NOMO-1 (cell line): ENCODE measurements around the gene ZNF566.
"Not testable (repeated sequence)": the region's sequence is repeated elsewhere in the genome, so short reads cannot be mapped to it uniquely, and the experiment has no call there.

Experiments used
- DNase-seq, 2 experiments: peaks; one replicate each; lab custom pipeline; 2025; ENCODE audit not compliant: unreplicated experiment in 2 of 2; lab: John Stamatoyannopoulos, UW

The ZNF566 gene

DNA sequence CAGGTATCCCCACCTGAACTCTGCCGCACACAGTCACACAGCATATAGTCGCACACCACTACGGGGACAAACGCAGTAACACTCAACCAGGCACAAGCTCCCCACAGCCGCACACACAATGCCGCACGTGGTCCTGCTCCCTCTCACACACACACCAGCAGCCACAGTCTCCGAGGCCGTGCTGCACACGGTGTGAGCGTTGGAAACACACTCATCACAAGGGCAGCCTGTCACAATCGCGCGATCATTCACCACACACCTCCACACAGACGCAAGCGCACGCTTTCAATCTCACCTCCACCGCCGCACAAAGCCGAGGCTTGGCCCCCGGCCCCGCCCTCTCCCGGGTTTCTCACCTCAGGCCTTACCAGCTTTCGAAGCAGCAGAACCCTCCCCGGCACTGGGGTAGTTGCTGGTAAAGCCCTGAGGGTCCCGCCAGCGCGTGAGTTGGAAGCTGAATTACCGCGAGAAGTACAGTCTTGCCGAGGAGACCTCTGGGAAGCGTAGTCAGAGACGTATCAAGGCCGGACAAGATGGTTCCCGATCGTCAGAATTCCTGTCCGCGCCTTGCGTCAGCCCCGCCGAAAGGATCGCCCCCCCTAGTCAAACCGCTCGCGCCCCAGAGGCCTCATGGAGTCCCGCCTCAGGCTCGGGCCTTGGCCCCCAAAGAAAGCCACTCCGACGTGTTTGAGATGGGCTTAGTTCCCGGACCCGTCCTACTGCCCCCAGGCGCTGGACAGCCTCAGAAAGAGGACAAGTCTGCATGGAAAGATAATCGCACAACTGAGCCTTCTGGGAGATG is at the start of gene ZNF566:
ZNF566 (minus strand) TSS at position 444 of the 802 bp plus-strand sequence. CDS start 13,004 bp downstream, outside the sequence.
- peak; percentile 90 to 93 for DNase-seq

DNA sequence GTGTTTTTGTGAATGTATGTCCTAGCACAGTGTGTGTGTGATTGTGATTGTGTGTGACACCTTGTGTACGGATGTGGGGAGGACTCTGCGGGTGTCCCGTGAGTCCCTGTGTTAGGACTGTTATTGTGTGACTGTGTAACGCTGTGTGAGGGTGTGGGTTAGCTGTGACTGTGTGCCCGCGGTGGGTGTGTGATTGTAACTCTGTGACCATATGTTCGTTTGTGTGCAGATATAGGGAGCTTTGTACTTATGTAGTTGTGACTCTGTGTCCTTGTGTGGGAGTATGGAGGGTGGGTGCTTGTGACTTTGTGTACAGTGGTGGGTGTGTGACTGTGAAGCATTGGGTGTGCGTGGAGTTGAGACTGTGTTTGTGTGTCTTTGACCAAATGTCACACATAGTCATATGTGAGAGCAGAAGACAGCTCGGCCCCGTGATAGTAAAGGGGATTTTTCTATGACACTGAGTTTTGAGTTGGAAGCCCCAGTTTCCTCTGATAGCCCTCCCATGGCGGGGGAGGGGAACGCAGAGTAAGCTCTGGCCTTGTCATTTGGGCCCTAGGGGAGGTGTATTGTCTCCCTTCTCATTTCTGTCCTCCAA is 39.7 kb upstream of the ZNF566 start:
- no peak for DNase-seq

DNA sequence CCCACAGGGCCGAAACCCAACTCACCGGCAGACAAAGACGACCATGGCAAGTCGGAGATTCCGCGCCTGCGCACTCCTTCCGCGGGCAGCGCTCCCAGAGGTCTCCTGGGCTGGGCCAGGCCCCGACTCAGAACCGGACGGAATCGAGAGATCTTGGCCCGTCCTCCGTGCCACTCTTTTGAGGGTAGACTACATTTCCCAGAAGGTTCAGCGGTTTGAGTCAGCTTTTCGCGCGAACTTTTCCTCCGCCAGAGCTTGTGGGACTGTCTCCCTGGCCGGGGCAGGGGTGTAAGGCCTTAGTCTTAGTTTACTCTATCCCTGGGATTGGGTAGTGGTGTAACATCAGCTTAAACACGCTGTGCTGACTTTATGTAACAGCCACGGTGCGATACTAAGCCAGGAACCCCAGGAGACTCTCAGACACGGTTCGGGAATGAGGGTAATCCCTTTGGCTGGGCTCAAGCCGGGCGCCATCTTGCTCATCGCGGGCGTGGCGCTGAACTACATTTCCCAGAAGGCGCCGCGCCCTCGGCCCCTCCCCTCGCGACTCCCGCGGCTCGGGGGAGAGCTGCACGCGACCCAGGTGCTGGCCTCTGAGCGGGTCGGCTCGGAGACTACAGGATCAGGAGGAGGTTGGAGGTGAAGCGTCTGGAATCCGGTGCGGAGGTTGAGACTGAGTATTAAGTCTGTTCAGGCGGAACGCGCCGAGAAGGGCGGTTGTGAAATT is 39.0 kb upstream of the ZNF566 start, which contains the start of gene ZNF260:
ZNF260 (minus strand) TSS at position 78 of the 727 bp plus-strand sequence. CDS start 13,033 bp downstream, outside the sequence.
- peak; percentile 88 to 95 for DNase-seq

GRCh38 chr19:36527873-36528193 is 38.5 kb upstream of the ZNF566 start:
- peak in 1 of 2 experiments; percentile 36 for DNase-seq

DNA sequence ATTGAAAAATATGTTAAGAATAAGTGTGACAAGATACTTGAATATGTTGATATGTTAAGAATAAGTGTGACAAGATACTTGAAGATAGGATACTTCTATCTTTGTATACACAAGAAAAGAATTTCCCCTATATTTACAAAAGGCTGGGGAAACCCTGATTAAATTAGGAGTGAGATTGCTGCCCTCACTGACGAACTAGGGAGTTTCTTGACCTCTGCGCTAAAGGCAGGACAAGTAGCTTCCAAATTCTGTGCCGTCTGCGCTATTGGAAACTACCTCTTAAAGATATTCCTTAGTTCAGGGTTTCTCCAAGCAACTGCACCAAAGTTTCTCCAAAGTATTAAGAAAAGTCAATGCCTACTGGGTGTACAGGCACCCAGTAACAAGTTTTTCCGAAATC is 38.0 kb upstream of the ZNF566 start:
- no peak for DNase-seq

DNA sequence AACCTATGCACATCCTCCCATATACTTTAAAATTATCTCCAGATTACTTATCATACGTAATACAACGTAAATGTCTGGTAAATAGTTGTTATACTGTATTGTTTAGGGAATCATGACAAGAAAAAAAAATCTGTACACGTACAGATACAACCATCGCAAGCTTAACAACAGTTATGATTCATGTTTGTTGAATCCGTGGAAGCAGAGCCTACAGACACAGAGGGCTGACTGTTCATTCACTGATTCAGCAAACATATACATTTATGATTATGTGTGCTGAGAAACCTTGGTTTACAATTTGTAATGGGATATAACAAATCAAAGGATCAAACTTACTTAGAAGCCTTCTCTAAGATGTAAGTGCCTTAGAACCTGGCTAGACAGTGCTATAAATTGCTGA is 37.2 kb upstream of the ZNF566 start:
- DNase-seq, result no peak

GRCh38 chr19:36524617-36525016 is 35.3 kb upstream of the ZNF566 start:
- no peak for DNase-seq

GRCh38 chr19:36514012-36514612 is 24.8 kb upstream of the ZNF566 start:
- no peak for DNase-seq

- DNase-seq, result no peak
Measured at GRCh38 chr19:36508325-36508724, 19.0 kb upstream of the ZNF566 start.

- DNase-seq, result no peak
Measured at GRCh38 chr19:36501973-36502372, 12.6 kb upstream of the ZNF566 start.

- no peak for DNase-seq
Measured at GRCh38 chr19:36497001-36497400, 7.6 kb upstream of the ZNF566 start.

GRCh38 chr19:36492689-36493453 is 3.5 kb upstream of the ZNF566 start:
- not testable (repeated sequence) for DNase-seq

GRCh38 chr19:36490846-36491245 is 1.5 kb upstream of the ZNF566 start:
- DNase-seq, result not testable (repeated sequence)

DNA sequence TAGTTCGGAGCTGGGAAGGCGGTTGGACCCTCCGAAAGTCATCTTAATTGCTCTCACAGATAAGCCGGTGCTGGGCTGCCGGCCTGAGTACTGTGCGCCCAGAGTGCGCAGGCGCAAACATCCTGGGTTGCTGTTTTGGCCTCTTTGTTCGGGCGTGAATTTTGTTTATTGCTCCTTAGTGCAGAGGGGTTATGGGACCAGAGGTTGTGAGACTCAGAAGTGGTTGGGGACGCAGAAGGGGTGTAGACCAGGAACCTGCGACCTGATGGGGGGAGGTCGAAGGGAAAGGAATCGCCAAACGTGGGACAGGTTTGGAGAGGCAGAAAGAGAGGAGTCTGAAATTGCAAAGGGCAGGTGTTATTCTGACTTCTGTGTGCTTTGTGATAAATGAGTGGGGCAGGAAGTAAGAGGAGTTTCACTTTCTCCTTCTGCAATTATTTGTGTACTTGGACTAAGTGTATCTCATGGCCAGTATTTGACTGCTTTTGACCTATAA is 607 bp upstream of the ZNF566 start:
- peak in 1 of 2 experiments; percentile 87 for DNase-seq

- peak; percentile 29 to 37 for DNase-seq
Measured at GRCh38 chr19:36488846-36489117, 579 bp downstream of the ZNF566 start.

DNA sequence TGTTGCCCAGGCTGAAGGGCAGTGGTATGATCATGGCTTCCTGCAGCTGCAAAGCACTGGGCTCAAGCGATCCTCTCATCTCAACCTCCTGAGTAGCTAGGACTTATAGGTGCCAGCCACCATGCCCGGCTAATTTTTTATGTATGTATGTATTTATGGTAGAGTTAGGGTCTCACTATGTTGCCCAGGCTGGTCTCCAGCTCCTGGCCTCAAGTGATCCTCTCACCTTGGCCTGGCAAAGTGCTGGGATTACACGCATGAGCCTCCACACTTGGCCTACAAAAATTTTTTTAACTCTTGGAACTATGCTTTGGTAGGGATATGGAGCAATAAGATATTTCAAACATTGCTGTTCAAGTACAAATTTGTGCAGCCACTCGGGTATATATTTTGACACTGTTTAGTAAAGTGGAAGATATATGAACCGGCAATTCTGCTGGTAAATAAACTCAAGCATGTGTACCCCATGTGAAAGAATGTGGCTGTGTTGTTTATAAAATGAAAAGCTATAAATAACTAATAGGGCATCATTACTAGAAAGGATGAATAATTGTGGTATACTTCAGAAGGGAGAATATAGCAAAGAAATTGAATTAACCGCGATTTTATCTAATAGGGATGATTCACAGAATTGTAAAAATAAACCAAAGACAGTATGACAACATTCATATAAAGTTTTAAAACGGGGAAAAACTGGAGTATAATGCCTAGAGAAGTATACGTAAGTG is 1.1 kb downstream of the ZNF566 start:
- no peak for DNase-seq

DNA sequence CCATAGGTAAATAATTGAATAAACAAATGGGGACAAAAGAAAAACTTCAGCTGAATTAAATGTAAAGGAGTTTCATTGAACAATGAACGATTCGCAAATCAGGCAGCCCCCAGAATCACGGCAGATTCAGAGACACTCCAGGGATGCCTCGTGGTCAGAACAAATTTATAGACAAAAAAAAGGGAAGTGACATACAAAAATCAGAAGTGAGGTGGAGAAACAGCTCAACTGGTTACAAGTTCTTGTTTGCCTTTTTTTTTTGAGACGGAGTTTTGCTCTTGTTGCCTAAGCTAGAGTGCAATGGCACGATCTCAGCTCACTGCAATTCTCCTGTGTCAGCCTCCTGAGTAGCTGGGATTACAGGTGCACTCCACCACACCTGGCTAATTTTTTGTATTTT is 5.7 kb downstream of the ZNF566 start:
- peak; percentile 1 to 6 for DNase-seq

- DNase-seq, result no peak
Measured at GRCh38 chr19:36482876-36483275, 6.5 kb downstream of the ZNF566 start.

DNA sequence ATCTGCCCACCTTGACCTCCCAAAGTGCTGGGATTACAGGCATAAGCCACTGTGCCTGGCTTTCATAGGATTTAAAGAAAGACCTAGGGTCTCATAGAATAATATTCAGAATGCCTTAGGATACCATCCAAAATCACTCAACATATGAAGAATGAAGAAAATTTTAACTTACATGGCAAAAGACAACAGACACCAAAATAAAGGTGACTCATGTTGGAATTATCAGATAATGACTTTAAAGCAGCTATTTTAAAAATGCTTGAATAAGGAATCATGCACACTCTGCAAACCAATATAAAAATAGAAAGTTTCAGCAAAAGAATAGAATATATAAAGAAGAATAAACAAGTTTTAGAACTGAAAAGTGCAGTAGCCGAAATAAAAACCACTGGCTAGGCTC is 29.3 kb downstream of the ZNF566 start:
- DNase-seq, result no peak

- no peak for DNase-seq
Measured at GRCh38 chr19:36456831-36457230, 32.5 kb downstream of the ZNF566 start.
